ENCODE data around the gene VAV2.

- TF ChIP-seq, protein P1, sequence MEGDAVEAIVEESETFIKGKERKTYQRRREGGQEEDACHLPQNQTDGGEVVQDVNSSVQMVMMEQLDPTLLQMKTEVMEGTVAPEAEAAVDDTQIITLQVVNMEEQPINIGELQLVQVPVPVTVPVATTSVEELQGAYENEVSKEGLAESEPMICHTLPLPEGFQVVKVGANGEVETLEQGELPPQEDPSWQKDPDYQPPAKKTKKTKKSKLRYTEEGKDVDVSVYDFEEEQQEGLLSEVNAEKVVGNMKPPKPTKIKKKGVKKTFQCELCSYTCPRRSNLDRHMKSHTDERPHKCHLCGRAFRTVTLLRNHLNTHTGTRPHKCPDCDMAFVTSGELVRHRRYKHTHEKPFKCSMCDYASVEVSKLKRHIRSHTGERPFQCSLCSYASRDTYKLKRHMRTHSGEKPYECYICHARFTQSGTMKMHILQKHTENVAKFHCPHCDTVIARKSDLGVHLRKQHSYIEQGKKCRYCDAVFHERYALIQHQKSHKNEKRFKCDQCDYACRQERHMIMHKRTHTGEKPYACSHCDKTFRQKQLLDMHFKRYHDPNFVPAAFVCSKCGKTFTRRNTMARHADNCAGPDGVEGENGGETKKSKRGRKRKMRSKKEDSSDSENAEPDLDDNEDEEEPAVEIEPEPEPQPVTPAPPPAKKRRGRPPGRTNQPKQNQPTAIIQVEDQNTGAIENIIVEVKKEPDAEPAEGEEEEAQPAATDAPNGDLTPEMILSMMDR (IDR thresholded peaks at IDR 0.05), result no peak
- no peak for TF ChIP-seq POLR2A (IDR thresholded peaks at IDR 0.05)
- no peak for TF ChIP-seq EP300 (IDR thresholded peaks at IDR 0.05)
These were observed 211.6 kb downstream of the VAV2 start for GRCh38 chr9:133780404-133780945.

Measured in tibial nerve (tissue), 4 donors.